Activated T-helper 1 cell treated with anti-CD3 and anti-CD28 coated beads, Interleukin-12 subunit alpha, Interleukin-12 subunit beta, Interleukin-2, Interleukin-4 antibody, amounts not matched to agents 30 ng/mL and 10 ng/mL and 1 ng/mL, durations not matched to agents 14 hours and 24 hours and 36 hours (primary cell): ENCODE data around the gene IFNK. TPM values are rescaled to one million over a fixed set of nuclear protein-coding genes. Genes with fewer than 3 reads are reported as not detected.

Experiments
- DNase-seq: peaks from one replicate; pipeline ENCODE4 v3.0.0; 2021; ENCODE audit warnings: low spot score
- H3K27ac Mint-ChIP-seq: one replicate; pipeline ENCODE4 v1.8.0; 2021; ENCODE audit warnings: mild to moderate bottlenecking, mixed read lengths
- H3K27me3 Mint-ChIP-seq: one replicate; pipeline ENCODE4 v1.8.0; 2022; ENCODE audit warnings: mild to moderate bottlenecking, moderate library complexity, mixed read lengths; ENCODE audit not compliant: insufficient read depth
- H3K36me3 Mint-ChIP-seq: one replicate; pipeline ENCODE4 v1.8.0; 2021; ENCODE audit warnings: low read depth, mixed read lengths
- H3K4me1 Mint-ChIP-seq: one replicate; pipeline ENCODE4 v1.8.0; 2021; ENCODE audit warnings: low read depth, mixed read lengths
- H3K4me3 Mint-ChIP-seq: one replicate; pipeline ENCODE4 v1.8.0; 2021; ENCODE audit warnings: mild to moderate bottlenecking, moderate library complexity, mixed read lengths
- H3K9me3 Mint-ChIP-seq: one replicate; pipeline ENCODE4 v1.8.0; 2021; ENCODE audit warnings: mixed read lengths
- intact Hi-C: fragments of 100-400 bp; cut with micrococcal nuclease; formaldehyde crosslinking; loops from one replicate; pipeline ENCODE4 v1.15.1; 2024
- total RNA-seq: library from RNA; stranded (reverse); gene quantifications from 2 replicates; pipeline ENCODE4 v1.2.3, GENCODE V29; 2022

The IFNK gene
- total RNA-seq, 1 donor from 2014 or later, result not detected

DNA sequence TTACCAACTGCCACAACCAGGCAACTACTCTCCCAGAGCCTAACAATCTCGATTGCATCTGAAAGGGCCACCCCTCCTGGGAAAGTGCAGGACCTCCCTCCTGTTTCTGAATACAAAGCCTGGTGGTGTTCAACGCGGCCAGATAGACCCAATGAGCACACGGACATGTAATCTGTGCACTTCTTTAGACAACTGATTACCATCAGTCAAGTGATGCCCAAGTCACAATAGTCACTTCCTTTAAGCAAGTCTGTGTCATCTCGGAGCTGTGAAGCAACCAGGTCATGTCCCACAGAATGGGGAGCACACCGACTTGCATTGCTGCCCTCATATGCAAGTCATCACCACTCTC is 48.5 kb downstream of the IFNK start:
- Mint-ChIP-seq H3K36me3 (peaks cover 2% of the 10 kb centered on the region), H3K27me3 (peaks cover 6% of the 10 kb centered on the region), H3K9me3 (no peaks in the 10 kb centered on the region), H3K27ac (peak overlapping the region; percentile 97), H3K4me1 (peaks cover 30% of the 10 kb centered on the region), H3K4me3 (peak overlapping the region; percentile 86)
- intact Hi-C loops, result loop anchor here (1.0 to 2.0 kb wide), 2 partner anchors 8 to 160 kb away; no protein-coding TSS in a partner anchor
- no peak for DNase-seq

DNA sequence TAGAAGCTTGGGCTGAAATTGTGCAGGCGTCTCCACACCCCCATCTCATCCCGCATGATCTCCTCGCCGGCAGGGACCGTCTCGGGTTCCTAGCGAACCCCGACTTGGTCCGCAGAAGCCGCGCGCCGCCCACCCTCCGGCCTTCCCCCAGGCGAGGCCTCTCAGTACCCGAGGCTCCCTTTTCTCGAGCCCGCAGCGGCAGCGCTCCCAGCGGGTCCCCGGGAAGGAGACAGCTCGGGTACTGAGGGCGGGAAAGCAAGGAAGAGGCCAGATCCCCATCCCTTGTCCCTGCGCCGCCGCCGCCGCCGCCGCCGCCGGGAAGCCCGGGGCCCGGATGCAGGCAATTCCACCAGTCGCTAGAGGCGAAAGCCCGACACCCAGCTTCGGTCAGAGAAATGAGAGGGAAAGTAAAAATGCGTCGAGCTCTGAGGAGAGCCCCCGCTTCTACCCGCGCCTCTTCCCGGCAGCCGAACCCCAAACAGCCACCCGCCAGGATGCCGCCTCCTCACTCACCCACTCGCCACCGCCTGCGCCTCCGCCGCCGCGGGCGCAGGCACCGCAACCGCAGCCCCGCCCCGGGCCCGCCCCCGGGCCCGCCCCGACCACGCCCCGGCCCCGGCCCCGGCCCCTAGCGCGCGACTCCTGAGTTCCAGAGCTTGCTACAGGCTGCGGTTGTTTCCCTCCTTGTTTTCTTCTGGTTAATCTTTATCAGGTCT is 49.0 kb downstream of the IFNK start, which contains the start of gene C9orf72:
C9orf72 (minus strand) TSS at position 564 of the 716 bp plus-strand sequence. CDS start 6,361 bp downstream, outside the sequence.
- intact Hi-C loops, result loop anchor here (1.0 to 2.0 kb wide), 9 partner anchors 9 to 681 kb away; partner anchors contain the start of genes CAAP1, IFT74, MOB3B and PLAA
- Mint-ChIP-seq H3K4me1 (peaks cover 30% of the 10 kb centered on the region), H3K9me3 (peaks cover 2% of the 10 kb centered on the region), H3K27me3 (peaks cover 8% of the 10 kb centered on the region), H3K27ac (peak within 1 kb of the TSS; percentile 100), H3K36me3 (peaks cover 1% of the 10 kb centered on the region), H3K4me3 (peak within 1 kb of the TSS; percentile 90)
- peak; percentile 81 for DNase-seq

DNA sequence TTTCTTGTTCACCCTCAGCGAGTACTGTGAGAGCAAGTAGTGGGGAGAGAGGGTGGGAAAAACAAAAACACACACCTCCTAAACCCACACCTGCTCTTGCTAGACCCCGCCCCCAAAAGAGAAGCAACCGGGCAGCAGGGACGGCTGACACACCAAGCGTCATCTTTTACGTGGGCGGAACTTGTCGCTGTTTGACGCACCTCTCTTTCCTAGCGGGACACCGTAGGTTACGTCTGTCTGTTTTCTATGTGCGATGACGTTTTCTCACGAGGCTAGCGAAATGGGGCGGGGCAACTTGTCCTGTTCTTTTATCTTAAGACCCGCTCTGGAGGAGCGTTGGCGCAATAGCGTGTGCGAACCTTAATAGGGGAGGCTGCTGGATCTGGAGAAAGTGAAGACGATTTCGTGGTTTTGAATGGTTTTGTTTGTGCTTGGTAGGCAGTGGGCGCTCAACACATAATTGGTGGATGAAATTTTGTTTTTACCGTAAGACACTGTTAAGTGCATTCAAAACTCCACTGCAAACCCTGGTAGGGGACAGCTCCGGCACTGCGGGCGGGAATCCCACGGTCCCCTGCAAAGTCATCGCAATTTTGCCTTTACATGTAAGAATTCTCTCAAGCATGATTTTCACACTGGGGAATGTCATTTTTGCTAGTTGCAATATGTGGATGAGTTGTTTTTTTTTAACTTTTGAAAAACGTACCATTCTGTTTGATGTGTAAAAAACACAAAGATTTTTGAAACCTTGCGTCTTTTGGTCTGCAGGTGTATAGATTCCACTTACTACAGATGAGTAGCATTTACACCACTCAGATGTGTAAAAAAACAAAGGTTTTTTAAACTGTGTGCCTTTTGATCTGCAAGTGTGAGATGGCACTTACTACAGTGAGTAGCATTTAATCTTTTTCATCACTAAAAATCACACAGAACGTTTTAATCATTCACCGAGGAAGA is 49.8 kb downstream of the IFNK start:
- Mint-ChIP-seq H3K27me3 (peaks cover 12% of the 10 kb centered on the region), H3K9me3 (peaks cover 9% of the 10 kb centered on the region), H3K4me3 (peak overlapping the region; percentile 90), H3K27ac (peak overlapping the region; percentile 100), H3K36me3 (peaks cover 1% of the 10 kb centered on the region), H3K4me1 (peaks cover 30% of the 10 kb centered on the region)
- peak; percentile 94 for DNase-seq
- intact Hi-C loops, result loop anchor here (1.0 to 2.0 kb wide), 8 partner anchors 45 to 682 kb away; partner anchors contain the start of genes CAAP1, IFT74, MOB3B and PLAA

Other genes with a start within 250 kb of the IFNK start
- gene EQTN, start 227.1 kb upstream of the IFNK start, total RNA-seq, result not detected in 2 replicates
- 0.17 and 0.26 TPM in 2 replicates for gene MOB3B, start 5.5 kb downstream of the IFNK start, total RNA-seq
- gene C9orf72, start 49.2 kb downstream of the IFNK start, total RNA-seq, result 4.6 and 5.9 TPM in 2 replicates